ENCODE data around the gene EXOC6B.

The EXOC6B gene

DNA sequence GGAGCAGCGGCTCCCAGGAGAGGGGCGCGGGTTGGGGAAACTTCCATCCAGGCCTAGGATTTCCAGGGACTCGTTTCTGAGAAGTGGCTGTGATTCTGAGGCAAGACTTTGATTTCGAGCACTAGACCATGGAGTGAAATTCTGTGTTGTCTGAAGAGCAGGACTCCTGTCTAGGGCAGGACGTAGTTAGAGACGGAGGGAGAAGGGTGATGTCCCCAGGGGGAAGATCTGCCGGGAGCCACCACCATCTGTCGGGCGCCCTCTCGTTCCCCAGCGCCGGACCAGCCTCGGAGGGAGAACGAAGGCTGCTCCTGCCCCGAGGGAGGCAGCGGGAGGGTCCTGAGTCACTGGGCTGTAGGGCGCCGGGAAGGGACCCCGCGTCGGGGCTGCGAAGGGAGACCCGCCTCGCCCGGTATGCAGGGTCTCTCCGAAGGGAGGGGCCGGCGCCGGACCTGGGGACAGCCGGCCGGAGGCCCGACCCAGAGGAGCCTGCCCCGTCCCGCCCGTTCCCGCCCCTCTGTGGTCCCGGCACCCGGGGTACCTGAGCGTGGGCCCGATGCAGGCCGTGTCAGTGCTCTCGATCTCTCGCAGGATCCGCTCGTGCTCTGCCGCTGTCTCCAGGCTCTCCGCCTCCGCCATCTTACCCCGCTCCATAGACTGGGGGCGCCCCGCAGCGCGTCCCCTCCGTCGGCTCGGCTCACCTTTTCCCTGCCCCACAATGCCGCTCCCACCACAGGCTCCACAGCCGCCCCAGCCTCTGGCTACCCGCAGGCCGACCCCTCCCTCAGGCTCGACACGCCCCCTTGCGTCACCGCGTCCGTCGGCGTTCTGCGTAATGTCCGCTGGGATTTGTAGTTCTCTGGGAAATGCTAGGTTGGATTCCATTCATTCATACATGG lies at the start of gene EXOC6B:
Gene EXOC6B (minus strand): TSS at position 777 of the 899 bp plus-strand sequence.
- Mint-ChIP-seq H3K27me3 (no peaks in the 10 kb centered on the region), H3K27ac (peak within 1 kb of the TSS; percentile 87), H3K36me3 (peaks cover 1% of the 10 kb centered on the region), H3K4me1 (peaks cover 57% of the 10 kb centered on the region), H3K4me3 (peak within 1 kb of the TSS; percentile 89), H3K9me3 (no peaks in the 10 kb centered on the region)
- DNase-seq, result peak; percentile 91
- CTCF ChIA-PET, result no interaction called here

DNA sequence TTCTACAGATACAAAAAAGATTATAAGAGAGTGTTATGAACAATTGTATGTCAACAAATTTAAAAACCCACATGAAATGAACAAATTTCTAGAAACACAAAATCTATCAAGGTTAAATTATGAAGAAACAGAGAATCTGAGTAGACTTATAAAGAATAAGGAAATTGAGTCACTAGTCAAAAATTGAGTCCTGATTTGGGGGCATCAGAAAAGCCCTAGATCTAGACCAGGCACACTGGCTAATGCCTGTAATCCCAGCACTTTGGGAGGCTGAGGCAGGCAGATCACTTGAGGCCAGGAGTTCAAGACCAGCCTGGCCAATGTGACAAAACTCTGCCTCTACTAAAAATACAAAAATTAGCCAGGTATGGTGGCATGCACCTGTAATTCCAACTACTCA lies 46.0 kb upstream of the EXOC6B start:
- H3K9me3 Mint-ChIP-seq, result no peaks in the 10 kb centered on the region
- no peaks in the 10 kb centered on the region for H3K4me1 Mint-ChIP-seq
- no peak overlapping the region for H3K4me3 Mint-ChIP-seq
- no peak overlapping the region for H3K27ac Mint-ChIP-seq
- H3K36me3 Mint-ChIP-seq, result no peaks in the 10 kb centered on the region
- DNase-seq, result no peak
- CTCF ChIA-PET, result no interaction called here
- peaks cover 41% of the 10 kb centered on the region for H3K27me3 Mint-ChIP-seq

- Mint-ChIP-seq H3K27me3 (peaks cover 45% of the 10 kb centered on the region), H3K36me3 (no peaks in the 10 kb centered on the region), H3K4me3 (no peak overlapping the region), H3K4me1 (no peaks in the 10 kb centered on the region), H3K27ac (no peak overlapping the region), H3K9me3 (no peaks in the 10 kb centered on the region)
- CTCF ChIA-PET, result no interaction called here
- DNase-seq, result no peak
These were observed 45.2 kb upstream of the EXOC6B start for GRCh38 chr2:72871060-72871459.

- no peak for DNase-seq
- peaks cover 50% of the 10 kb centered on the region for H3K27me3 Mint-ChIP-seq
- no peaks in the 10 kb centered on the region for H3K36me3 Mint-ChIP-seq
- H3K27ac Mint-ChIP-seq, result no peak overlapping the region
- CTCF ChIA-PET, result interaction anchor here (0.8 to 2.1 kb wide), 8 partner anchors 14 to 95 kb away, joined by 3 to 6 read pairs (median 4); no protein-coding TSS in a partner anchor
- no peak overlapping the region for H3K4me3 Mint-ChIP-seq
- H3K9me3 Mint-ChIP-seq, result no peaks in the 10 kb centered on the region
- H3K4me1 Mint-ChIP-seq, result peaks cover 10% of the 10 kb centered on the region
These were observed 38.7 kb upstream of the EXOC6B start for GRCh38 chr2:72864500-72864899.

- Mint-ChIP-seq H3K4me3 (no peak overlapping the region), H3K4me1 (peaks cover 10% of the 10 kb centered on the region), H3K27ac (no peak overlapping the region), H3K36me3 (no peaks in the 10 kb centered on the region), H3K9me3 (no peaks in the 10 kb centered on the region), H3K27me3 (peaks cover 53% of the 10 kb centered on the region)
- DNase-seq, result no peak
- CTCF ChIA-PET, result interaction anchor here (0.6 to 2.1 kb wide), 13 partner anchors 13 to 1317 kb away, joined by 3 to 7 read pairs (median 4); no protein-coding TSS in a partner anchor
These were observed 37.2 kb upstream of the EXOC6B start for GRCh38 chr2:72863046-72863445.

DNA sequence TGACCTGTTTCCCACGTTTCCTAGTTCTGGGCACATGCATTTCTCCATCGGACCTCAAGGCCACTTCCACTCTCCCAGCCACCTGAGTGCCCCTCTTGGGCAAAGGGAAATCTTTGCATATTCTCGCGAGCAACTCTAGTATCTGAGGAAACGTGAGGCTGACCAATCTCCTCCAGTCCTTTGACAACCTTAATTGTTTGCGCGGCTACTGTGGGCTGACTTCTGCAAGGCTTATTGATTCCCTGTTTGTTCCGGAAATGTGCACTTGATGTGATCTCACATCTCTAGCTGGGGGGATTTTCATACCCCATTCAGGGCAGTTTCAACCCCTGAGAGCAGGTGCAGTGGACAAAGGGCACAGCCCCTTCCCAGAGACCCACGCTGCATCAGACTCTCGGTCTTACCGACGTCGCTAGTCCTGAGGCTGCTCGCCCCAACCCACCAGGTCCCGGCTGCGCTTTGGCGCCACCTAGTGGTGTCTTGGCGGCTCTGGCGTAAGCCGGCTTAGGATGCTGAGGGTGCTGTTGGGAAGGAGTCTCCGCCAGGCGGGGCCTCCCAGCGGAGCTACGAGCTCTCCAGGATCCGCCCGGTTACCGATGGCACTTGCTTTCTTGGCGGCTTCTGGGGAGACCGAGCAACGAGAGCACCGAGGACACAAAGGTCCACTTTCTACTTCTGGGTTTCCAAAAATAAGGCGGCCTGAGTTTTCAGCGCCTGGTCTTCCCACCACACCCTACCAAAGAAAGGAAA lies 36.6 kb upstream of the EXOC6B start:
- H3K27me3 Mint-ChIP-seq, result peaks cover 55% of the 10 kb centered on the region
- peaks cover 10% of the 10 kb centered on the region for H3K4me1 Mint-ChIP-seq
- no peaks in the 10 kb centered on the region for H3K36me3 Mint-ChIP-seq
- DNase-seq, result peak; percentile 90
- CTCF ChIA-PET, result interaction anchor here (0.6 to 2.1 kb wide), 13 partner anchors 15 to 315 kb away, joined by 3 to 7 read pairs (median 4); no protein-coding TSS in a partner anchor
- no peak overlapping the region for H3K27ac Mint-ChIP-seq
- H3K9me3 Mint-ChIP-seq, result no peaks in the 10 kb centered on the region
- H3K4me3 Mint-ChIP-seq, result no peak overlapping the region

- Mint-ChIP-seq H3K36me3 (no peaks in the 10 kb centered on the region), H3K27me3 (peaks cover 69% of the 10 kb centered on the region)
These were observed 34.0 kb upstream of the EXOC6B start for GRCh38 chr2:72859831-72860262.

DNA sequence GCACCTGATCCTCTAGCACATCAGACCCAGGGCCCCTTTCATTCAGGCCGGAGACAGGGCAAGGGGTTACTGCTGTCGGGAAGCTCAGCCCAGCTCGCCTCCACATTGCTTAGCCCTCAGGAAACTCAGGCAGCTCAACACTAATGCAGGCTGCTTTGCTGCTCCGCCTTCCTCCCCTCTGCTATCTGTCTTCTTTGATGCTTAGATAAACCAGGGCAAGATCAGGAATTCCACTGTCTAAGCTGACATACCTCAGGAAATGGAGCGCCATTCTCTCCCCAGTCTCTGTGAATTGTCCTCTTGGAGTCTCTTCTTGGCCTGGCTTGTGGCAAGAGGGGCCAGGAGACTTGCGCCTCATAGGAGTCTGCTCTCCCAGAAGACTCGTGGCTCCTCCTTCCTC lies 25.5 kb upstream of the EXOC6B start:
- CTCF ChIA-PET, result no interaction called here
- no peaks in the 10 kb centered on the region for H3K4me1 Mint-ChIP-seq
- H3K27me3 Mint-ChIP-seq, result peaks cover 42% of the 10 kb centered on the region
- DNase-seq, result no peak
- H3K9me3 Mint-ChIP-seq, result no peaks in the 10 kb centered on the region
- H3K36me3 Mint-ChIP-seq, result no peaks in the 10 kb centered on the region
- H3K27ac Mint-ChIP-seq, result no peak overlapping the region
- H3K4me3 Mint-ChIP-seq, result no peak overlapping the region

More at GRCh38 chr2:72859831-72860262, 34.0 kb upstream of the EXOC6B start:
- CTCF ChIA-PET, result interaction anchor here (0.6 to 2.0 kb wide), 8 partner anchors 23 to 276 kb away, joined by 3 to 16 read pairs (median 3); no protein-coding TSS in a partner anchor
- Mint-ChIP-seq H3K9me3 (no peaks in the 10 kb centered on the region), H3K27ac (no peak overlapping the region), H3K4me3 (no peak overlapping the region), H3K4me1 (peaks cover 10% of the 10 kb centered on the region)
- DNase-seq, result peak; percentile 74

- H3K27ac Mint-ChIP-seq, result no peak overlapping the region
- H3K9me3 Mint-ChIP-seq, result no peaks in the 10 kb centered on the region
- peaks cover 21% of the 10 kb centered on the region for H3K27me3 Mint-ChIP-seq
- CTCF ChIA-PET, result no interaction called here
- DNase-seq, result no peak
- H3K4me1 Mint-ChIP-seq, result no peaks in the 10 kb centered on the region
- no peaks in the 10 kb centered on the region for H3K36me3 Mint-ChIP-seq
- no peak overlapping the region for H3K4me3 Mint-ChIP-seq
These were observed 23.3 kb upstream of the EXOC6B start for GRCh38 chr2:72849138-72849462.

- H3K4me1 Mint-ChIP-seq, result no peaks in the 10 kb centered on the region
- CTCF ChIA-PET, result interaction anchor here (2.8 kb wide), 1 partner anchor 13 kb away, joined by 7 read pairs; no protein-coding TSS in a partner anchor
- H3K9me3 Mint-ChIP-seq, result no peaks in the 10 kb centered on the region
- DNase-seq, result no peak
- no peak overlapping the region for H3K4me3 Mint-ChIP-seq
- peaks cover 19% of the 10 kb centered on the region for H3K27me3 Mint-ChIP-seq
- no peaks in the 10 kb centered on the region for H3K36me3 Mint-ChIP-seq
- H3K27ac Mint-ChIP-seq, result no peak overlapping the region
These were observed 22.8 kb upstream of the EXOC6B start for GRCh38 chr2:72848436-72849137.

DNA sequence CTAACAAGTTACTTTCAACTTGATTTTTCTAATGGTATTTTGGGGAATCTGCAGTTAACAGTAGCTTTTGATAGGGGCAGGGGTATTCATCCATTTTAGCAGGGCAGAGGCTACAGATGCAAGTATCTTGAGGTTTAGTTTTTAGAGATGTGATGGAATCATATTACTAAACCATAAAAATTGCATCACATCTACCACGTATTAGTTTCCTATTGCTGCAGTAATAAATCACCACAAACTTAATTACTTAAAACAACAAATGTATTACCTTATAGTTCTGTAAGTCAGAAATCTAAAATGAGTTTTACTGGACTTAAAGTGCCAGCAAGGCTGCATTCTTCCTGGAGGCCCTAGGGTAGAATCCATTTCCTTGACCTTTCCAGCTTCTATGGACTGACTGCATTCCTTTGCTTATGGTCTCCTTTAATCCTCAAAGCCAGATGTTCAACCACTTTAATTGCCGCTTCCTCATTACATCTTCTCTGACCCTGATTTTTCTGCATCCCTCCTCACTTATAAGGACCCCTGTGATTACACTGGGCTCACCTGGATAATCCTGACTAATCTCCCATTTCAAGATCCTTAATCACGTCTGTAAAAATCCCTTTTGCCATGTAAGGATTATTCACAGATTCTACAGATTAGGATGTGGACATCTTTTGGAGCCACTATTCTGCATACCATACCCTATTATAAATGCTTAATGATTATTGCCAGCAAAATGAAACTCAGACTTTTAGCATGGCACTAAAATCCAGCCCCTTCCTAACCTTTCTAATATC lies 21.9 kb upstream of the EXOC6B start:
- H3K27me3 Mint-ChIP-seq, result peaks cover 22% of the 10 kb centered on the region
- no peak overlapping the region for H3K4me3 Mint-ChIP-seq
- no peaks in the 10 kb centered on the region for H3K4me1 Mint-ChIP-seq
- CTCF ChIA-PET, result interaction anchor here (1.1 to 2.8 kb wide), 2 partner anchors 14 to 77 kb away, joined by 3 to 7 read pairs; no protein-coding TSS in a partner anchor
- H3K27ac Mint-ChIP-seq, result no peak overlapping the region
- DNase-seq, result no peak
- no peaks in the 10 kb centered on the region for H3K9me3 Mint-ChIP-seq
- no peaks in the 10 kb centered on the region for H3K36me3 Mint-ChIP-seq

DNA sequence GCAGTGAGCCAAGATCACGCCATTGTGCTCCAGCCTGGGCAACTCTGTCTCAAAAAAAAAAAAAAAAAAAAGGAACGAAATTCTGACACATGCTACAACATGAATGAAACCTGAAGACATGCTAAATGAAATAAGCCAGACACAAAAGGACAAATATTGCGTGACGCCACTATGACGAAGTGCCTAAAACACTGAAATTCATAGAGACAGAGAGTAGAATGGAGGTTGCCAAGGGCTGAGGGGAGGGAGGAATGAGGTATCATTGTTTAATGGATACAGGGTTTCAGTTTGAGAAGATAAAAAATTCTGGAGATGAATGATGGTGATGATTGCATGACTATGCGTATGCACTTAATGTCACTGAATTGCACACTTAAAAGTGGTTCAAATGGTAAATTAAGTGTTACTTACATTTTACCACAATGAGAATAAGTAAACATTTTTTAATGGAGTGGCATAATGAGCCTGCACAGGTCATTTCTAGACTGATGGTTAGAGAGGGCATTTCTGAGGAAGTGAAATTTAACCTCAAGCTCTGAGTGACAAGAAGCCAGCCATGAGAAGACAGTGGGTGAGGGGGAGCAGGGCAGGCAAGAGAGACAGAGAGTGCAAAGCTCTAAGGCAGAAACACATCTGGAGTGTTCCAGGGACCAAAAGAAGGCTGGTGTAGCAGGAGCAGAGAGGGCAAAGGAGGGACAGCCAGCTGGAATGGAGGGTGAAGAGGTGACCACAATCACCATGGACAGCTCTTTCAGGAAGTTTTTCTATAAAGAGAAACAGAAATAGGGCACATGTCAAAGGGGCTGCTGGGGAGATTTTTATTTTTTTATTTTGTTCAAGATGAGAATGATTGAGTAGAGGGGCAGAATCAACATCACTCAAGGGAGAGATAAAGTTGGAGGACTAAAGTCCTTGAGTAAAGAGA lies 20.6 kb upstream of the EXOC6B start:
- Mint-ChIP-seq H3K27me3 (peaks cover 24% of the 10 kb centered on the region), H3K4me1 (no peaks in the 10 kb centered on the region), H3K27ac (no peak overlapping the region), H3K36me3 (no peaks in the 10 kb centered on the region), H3K9me3 (no peaks in the 10 kb centered on the region), H3K4me3 (no peak overlapping the region)
- DNase-seq, result no peak
- CTCF ChIA-PET, result interaction anchor here (1.1 to 2.8 kb wide), 2 partner anchors 16 to 76 kb away, joined by 3 to 7 read pairs; no protein-coding TSS in a partner anchor

Data from activated naive CD4-positive, alpha-beta T cell treated with anti-CD3 and anti-CD28 coated beads, Interleukin-2, amount 10 ng/mL, durations not matched to agents 7 days and 5 days (primary cell).